Common myeloid progenitor, CD34-positive (primary cell): Measurements from ENCODE around the gene HID1.

ENCODE experiments used
- CTCF ChIA-PET: fragments of 350-600 bp; sonication (Branson Sonifier 250); formaldehyde crosslinking; loops from one replicate; lab custom pipeline; 2021; ENCODE audit warnings: antibody characterized with exemption; lab: Charles Lee
- POLR2A ChIA-PET: fragments of 350-600 bp; sonication (Branson Sonifier 250); formaldehyde crosslinking; loops from one replicate; lab custom pipeline; 2021; ENCODE audit warnings: antibody characterized with exemption; lab: Charles Lee
- DNase-seq, 3 donors: peaks; one replicate each; pipeline versions ENCODE4 v3.0.0 to v3.0.0-alpha.2; 2013
- H3K27ac ChIP-seq, 2 experiments: 1 replicate in 1 of 2; 2 replicates in 1 of 2; pipeline ENCODE4 v1.7.0; 2013; ENCODE audit warnings: inconsistent platforms in 2 of 2, low read length in 2 of 2, mild to moderate bottlenecking in 2 of 2, low read depth in 1 of 2, moderate library complexity in 1 of 2; ENCODE audit not compliant: severe bottlenecking in 2 of 2, insufficient read depth in 1 of 2, poor library complexity in 1 of 2
- H3K27me3 ChIP-seq, 5 experiments: replicated peaks in 2 of 5; 1 replicate in 3 of 5; 2 replicates in 2 of 5; pipeline versions ENCODE4 v1.6.1 to v1.7.0; 2013; ENCODE audit warnings: low read length in 4 of 5, mild to moderate bottlenecking in 2 of 5, moderate library complexity in 2 of 5, inconsistent platforms in 1 of 5; ENCODE audit not compliant: insufficient read depth in 5 of 5, control insufficient read depth in 4 of 5
- H3K36me3 ChIP-seq, 4 experiments: 1 replicate in 2 of 4; 2 replicates in 2 of 4; pipeline versions ENCODE4 v1.6.1 to v1.7.0; 2013; ENCODE audit warnings: low read length in 3 of 4, control low read depth in 1 of 4, mild to moderate bottlenecking in 1 of 4; ENCODE audit not compliant: control insufficient read depth in 4 of 4, insufficient read depth in 4 of 4
- H3K4me1 ChIP-seq, 4 experiments: 1 replicate in 3 of 4; 2 replicates in 1 of 4; pipeline versions ENCODE4 v1.6.1 to v1.7.1; 2013; ENCODE audit warnings: low read length in 3 of 4, mild to moderate bottlenecking in 3 of 4, control low read depth in 1 of 4, inconsistent platforms in 1 of 4, moderate library complexity in 1 of 4; ENCODE audit not compliant: control insufficient read depth in 4 of 4, insufficient read depth in 4 of 4; ENCODE audit errors: control extremely low read depth in 1 of 4
- H3K4me3 ChIP-seq, 7 experiments: 1 replicate in 4 of 7; 2 replicates in 3 of 7; pipeline versions ENCODE4 v1.5.1 to v1.7.0; 2013; ENCODE audit warnings: mild to moderate bottlenecking in 7 of 7, low read length in 6 of 7, moderate library complexity in 6 of 7, inconsistent platforms in 2 of 7, low read depth in 2 of 7, control low read depth in 1 of 7; ENCODE audit not compliant: insufficient read depth in 4 of 7, control insufficient read depth in 1 of 7; ENCODE audit errors: extremely low read depth in 1 of 7
- H3K9me3 ChIP-seq, 5 experiments: 1 replicate in 4 of 5; 2 replicates in 1 of 5; pipeline versions ENCODE4 v1.6.1 to v1.7.1; 2013; ENCODE audit warnings: low read length in 4 of 5, mild to moderate bottlenecking in 2 of 5, inconsistent platforms in 1 of 5, low read depth in 1 of 5, moderate library complexity in 1 of 5; ENCODE audit not compliant: control insufficient read depth in 4 of 5, insufficient read depth in 2 of 5; ENCODE audit errors: control extremely low read depth in 1 of 5
- WGBS: methylation state at CpG from one replicate; pipeline ENCODE4 v1.1.5; 2013; ENCODE audit not compliant: insufficient coverage; 5-methylcytosine and 5-hydroxymethylcytosine counted together

Gene HID1

DNA sequence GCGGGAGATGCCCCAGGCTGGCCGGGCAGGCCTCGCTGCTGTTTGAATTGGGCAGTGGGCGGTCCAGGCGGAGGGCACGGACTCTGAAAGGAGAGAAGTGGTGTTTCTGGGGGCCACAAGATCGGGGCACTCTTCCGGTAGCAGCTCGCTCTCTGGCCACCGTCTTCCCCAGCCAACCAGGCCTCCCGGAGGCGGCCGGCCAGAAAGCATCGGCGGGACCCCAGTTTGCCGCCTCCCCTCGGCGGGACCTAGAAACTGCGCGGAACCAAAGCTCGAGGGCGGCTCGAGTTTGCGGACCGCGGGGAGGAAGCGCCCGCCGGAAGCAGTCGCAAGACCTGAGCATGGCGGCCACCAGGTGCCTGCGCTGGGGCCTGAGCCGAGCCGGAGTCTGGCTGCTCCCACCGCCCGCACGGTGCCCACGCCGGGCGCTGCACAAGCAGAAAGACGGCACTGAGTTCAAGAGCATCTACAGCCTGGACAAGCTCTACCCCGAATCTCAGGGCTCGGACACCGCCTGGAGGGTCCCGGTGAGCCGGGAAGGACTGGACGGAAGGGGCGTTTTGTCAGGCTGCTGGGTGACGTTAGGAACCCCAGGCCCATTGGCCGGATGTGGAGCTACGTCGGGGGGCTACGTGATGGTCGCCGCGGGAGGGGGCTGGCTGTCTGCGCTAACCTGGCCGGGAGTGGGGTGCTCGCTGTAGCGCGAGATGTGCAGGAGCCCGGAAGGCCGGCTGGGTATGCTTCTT lies 40.0 kb upstream of the HID1 start, which contains the start of gene MRPL58:
Gene MRPL58, plus strand, starts transcription at position 325 of the 746 bp plus-strand sequence. Its CDS starts 17 bp downstream, at position 342.
- Histone ChIP-seq H3K4me3 (peak within 1 kb of the TSS; percentile 53 to 94 (median 87)), H3K27ac (peak within 1 kb of the TSS; percentile 76 to 84), H3K27me3 (no peaks in the 10 kb centered on the region), H3K9me3 (no peaks in the 10 kb centered on the region), H3K4me1 (peaks cover 8 to 29% (median 17%) of the 10 kb centered on the region in 4 experiments), H3K36me3 (peaks cover 0 to 4% (median 2%) of the 10 kb centered on the region in 4 experiments)
- POLR2A ChIA-PET, result interaction anchor here (0.7 to 2.2 kb wide), 9 partner anchors 11 to 193 kb away, joined by 3 to 13 read pairs (median 4); partner anchors contain the start of genes CDR2L and NUP85
- under 1% methylated on average over 50 of the region's 63 CpGs for WGBS
- peak; percentile 88 to 94 (median 92) for DNase-seq
- CTCF ChIA-PET, result interaction anchor here (1.0 to 13.0 kb wide), 27 partner anchors 8 to 190 kb away, joined by 3 to 154 read pairs (median 4); partner anchors contain the start of genes CDR2L and HID1

- peak in 1 of 3 donors; percentile 26 for DNase-seq
- peaks cover 0 to 4% (median 2%) of the 10 kb centered on the region in 4 experiments for H3K36me3 ChIP-seq
- H3K27me3 ChIP-seq, result no peaks in the 10 kb centered on the region
- WGBS, result 96% methylated on average over 3 of the region's 5 CpGs
- ChIA-PET CTCF (interaction anchor here (0.9 to 13.0 kb wide), 23 partner anchors 12 to 190 kb away, joined by 3 to 154 read pairs (median 4); partner anchors contain the start of genes CDR2L and HID1), POLR2A (interaction anchor here (1.0 to 2.2 kb wide), 5 partner anchors 20 to 170 kb away, joined by 3 to 13 read pairs (median 5); partner anchors contain the start of gene CDR2L)
- H3K4me1 ChIP-seq, result peaks cover 8 to 29% (median 17%) of the 10 kb centered on the region in 4 experiments
- H3K4me3 ChIP-seq, result peak overlapping the region in 6 of 7 experiments; percentile 53 to 94 (median 90)
- H3K27ac ChIP-seq, result peak overlapping the region; percentile 76 to 84
- H3K9me3 ChIP-seq, result no peaks in the 10 kb centered on the region
These were observed 39.5 kb upstream of the HID1 start for GRCh38 chr17:75012096-75012345.

DNA sequence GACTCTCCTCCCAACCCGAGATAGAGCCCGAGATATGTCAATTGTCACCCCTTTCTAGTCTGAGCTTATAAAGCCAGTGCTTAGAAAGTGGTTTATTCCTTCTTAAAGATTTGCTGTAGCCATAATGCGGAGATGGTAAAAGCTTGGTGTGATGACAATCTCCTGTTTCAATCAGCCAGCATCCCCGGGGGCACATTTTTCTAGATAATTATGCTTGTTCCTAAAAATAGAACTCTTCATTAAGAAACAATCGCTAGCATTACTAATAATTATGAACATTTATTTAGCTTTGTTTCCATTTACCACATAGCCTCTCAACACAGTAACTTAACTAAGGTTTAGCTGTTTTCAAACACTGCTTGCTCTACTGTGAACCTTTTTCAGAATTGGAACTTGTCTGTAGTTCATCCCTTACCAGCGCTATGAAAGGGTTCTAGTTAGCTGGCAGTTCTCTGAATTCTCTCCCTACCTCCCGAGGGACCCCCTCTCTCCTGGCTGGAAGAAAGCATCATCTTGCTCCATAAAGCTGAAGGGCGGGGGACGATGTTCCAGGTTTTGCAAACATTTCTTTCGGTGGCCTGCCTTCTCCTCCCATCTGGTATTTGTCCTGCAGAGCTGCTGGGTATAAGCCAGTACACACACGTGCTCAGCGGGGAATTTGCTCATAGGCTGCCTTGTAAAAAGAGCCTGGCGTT lies 39.0 kb upstream of the HID1 start:
- CTCF ChIA-PET, result interaction anchor here (0.7 to 13.0 kb wide), 19 partner anchors 11 to 194 kb away, joined by 3 to 154 read pairs (median 4); partner anchors contain the start of gene CDR2L
- Histone ChIP-seq H3K27ac (peak overlapping the region; percentile 76 to 84), H3K27me3 (no peaks in the 10 kb centered on the region), H3K4me1 (peaks cover 8 to 29% (median 17%) of the 10 kb centered on the region in 4 experiments), H3K9me3 (no peaks in the 10 kb centered on the region), H3K36me3 (peaks cover 0 to 2% (median under 1%) of the 10 kb centered on the region in 4 experiments), H3K4me3 (peak overlapping the region in 5 of 7 experiments; percentile 85 to 94 (median 92))
- DNase-seq, result no peak
- 96% methylated on average over 10 of the region's 13 CpGs for WGBS
- POLR2A ChIA-PET, result interaction anchor here (1.3 to 2.2 kb wide), 2 partner anchors 24 to 50 kb away, joined by 4 to 13 read pairs; partner anchors contain the start of gene CDR2L

- Histone ChIP-seq H3K36me3 (no peaks in the 10 kb centered on the region), H3K27me3 (no peaks in the 10 kb centered on the region), H3K4me3 (no peak overlapping the region), H3K4me1 (peaks cover 8 to 29% (median 17%) of the 10 kb centered on the region in 4 experiments), H3K27ac (no peak overlapping the region), H3K9me3 (no peaks in the 10 kb centered on the region)
- CTCF ChIA-PET, result interaction anchor here (0.6 to 13.0 kb wide), 9 partner anchors 11 to 194 kb away, joined by 3 to 154 read pairs (median 4); partner anchors contain the start of gene CDR2L
- POLR2A ChIA-PET, result interaction anchor here (1.3 kb wide), 1 partner anchor 49 kb away, joined by 4 read pairs; no protein-coding TSS in a partner anchor
- 94% methylated on average over 6 of the region's 8 CpGs for WGBS
- DNase-seq, result peak; percentile 56 to 82 (median 78)
These were observed 38.3 kb upstream of the HID1 start for GRCh38 chr17:75010683-75011400.

DNA sequence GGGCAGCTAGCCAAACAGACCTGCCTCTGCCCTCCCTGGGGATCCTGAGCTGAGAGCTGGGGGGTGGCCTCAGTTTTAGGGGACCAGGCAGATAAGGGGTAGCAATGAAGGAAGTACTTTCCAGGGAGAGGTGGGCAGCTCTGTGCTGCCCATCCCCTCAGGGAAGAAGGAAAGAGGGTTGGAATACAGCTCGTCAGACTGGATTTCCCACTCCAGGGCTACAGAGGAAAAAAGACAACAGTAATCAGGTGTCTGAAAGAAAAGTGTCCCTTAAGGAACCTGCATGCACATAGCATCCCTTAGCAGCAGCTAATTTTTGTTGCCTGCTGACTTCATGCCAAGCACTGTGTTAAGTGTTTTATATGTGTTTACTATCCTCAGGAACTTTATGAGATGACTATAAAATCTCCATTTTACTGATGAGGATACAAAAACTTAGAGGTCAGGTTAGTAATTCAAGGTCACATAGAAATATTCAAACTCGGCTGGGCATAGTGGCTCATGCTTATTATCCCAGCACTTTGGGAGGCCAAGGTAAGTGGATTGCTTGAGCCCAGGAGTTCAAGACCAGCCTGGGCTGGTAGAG lies 36.7 kb upstream of the HID1 start:
- ChIA-PET POLR2A (no interaction called here), CTCF (interaction anchor here (2.2 to 13.0 kb wide), 3 partner anchors 9 to 48 kb away, joined by 9 to 154 read pairs (median 26); partner anchors contain the start of gene CDR2L)
- WGBS, result 100% methylated on average over 2 of the region's 2 CpGs

DNA sequence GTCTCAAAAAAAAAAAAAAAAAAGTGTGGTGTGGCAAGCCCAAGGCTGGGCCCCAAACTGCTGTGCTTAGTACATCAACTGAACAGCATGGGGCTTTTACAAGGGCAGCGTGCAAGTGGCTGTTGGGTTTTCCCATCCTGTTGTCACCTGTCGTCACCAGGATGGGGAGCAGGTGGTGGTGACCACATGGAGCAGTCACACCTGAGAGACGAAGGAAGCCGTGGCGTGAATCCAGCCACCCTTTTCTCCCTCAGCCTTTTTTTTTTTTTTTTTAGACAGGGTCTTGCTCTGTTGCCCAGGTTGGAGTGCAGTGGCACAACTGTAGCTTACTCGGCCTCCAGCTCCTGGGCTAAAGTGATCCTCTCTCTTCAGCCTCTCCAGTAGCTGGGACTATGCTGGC lies 35.8 kb upstream of the HID1 start:
- H3K27ac ChIP-seq, result no peak overlapping the region
- no peaks in the 10 kb centered on the region for H3K27me3 ChIP-seq
- 92% methylated on average over 5 of the region's 6 CpGs for WGBS
- ChIA-PET CTCF (interaction anchor here (1.0 to 13.0 kb wide), 3 partner anchors 9 to 47 kb away, joined by 3 to 154 read pairs (median 9); partner anchors contain the start of gene CDR2L), POLR2A (no interaction called here)
- peaks cover 4 to 24% (median 11%) of the 10 kb centered on the region in 4 experiments for H3K4me1 ChIP-seq
- no peak overlapping the region for H3K4me3 ChIP-seq
- DNase-seq, result no peak
- H3K36me3 ChIP-seq, result no peaks in the 10 kb centered on the region
- H3K9me3 ChIP-seq, result no peaks in the 10 kb centered on the region

More for the DNA sequence above, 36.7 kb upstream of the HID1 start:
- DNase-seq, result no peak
- no peaks in the 10 kb centered on the region for H3K27me3 ChIP-seq
- peaks cover 8 to 29% (median 17%) of the 10 kb centered on the region in 4 experiments for H3K4me1 ChIP-seq
- no peak overlapping the region for H3K27ac ChIP-seq
- H3K36me3 ChIP-seq, result no peaks in the 10 kb centered on the region
- H3K9me3 ChIP-seq, result no peaks in the 10 kb centered on the region
- no peak overlapping the region for H3K4me3 ChIP-seq
